Measurements from ENCODE around the gene PRR14.

Gene PRR14

GRCh38 chr16:30656974-30657865 is 6.5 kb downstream of the PRR14 start:
- no peaks in the 10 kb centered on the region for H3K27me3 ChIP-seq (ENCODE audit: insufficient read depth, poor library complexity, severe bottlenecking)
- DNase-seq (ENCODE audit: low read depth in 1 of 2, low spot score in 1 of 2) = no peak
- H3K4me3 ChIP-seq (replicated peaks; ENCODE audit: insufficient read depth, low read length) = peak overlapping the region; percentile 35
- H3K27ac ChIP-seq (replicated peaks) = peak overlapping the region; percentile 77
- TF ChIP-seq GABPA (IDR thresholded peaks at IDR 0.05; ENCODE audit: low read depth) (no peak; the same call in 1 of the 2 replicates), REST (IDR thresholded peaks at IDR 0.05; ENCODE audit: insufficient replicate concordance, low read depth) (no peak), POLR2AphosphoS5 (IDR thresholded peaks at IDR 0.05; ENCODE audit: low read depth) (no peak), SPI1 (IDR thresholded peaks at IDR 0.05; ENCODE audit: borderline replicate concordance, low read depth) (no peak)
- TF ChIP-seq, protein P1, sequence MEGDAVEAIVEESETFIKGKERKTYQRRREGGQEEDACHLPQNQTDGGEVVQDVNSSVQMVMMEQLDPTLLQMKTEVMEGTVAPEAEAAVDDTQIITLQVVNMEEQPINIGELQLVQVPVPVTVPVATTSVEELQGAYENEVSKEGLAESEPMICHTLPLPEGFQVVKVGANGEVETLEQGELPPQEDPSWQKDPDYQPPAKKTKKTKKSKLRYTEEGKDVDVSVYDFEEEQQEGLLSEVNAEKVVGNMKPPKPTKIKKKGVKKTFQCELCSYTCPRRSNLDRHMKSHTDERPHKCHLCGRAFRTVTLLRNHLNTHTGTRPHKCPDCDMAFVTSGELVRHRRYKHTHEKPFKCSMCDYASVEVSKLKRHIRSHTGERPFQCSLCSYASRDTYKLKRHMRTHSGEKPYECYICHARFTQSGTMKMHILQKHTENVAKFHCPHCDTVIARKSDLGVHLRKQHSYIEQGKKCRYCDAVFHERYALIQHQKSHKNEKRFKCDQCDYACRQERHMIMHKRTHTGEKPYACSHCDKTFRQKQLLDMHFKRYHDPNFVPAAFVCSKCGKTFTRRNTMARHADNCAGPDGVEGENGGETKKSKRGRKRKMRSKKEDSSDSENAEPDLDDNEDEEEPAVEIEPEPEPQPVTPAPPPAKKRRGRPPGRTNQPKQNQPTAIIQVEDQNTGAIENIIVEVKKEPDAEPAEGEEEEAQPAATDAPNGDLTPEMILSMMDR (IDR thresholded peaks at IDR 0.05; ENCODE audit: insufficient read depth, low read length) = no peak

GRCh38 chr16:30657866-30658730 is 7.3 kb downstream of the PRR14 start, which contains the start of gene FBRS:
FBRS (plus strand) TSS chr16:30658431; CDS start chr16:30659519, 1,088 bp downstream.
- DNase-seq (ENCODE audit: low read depth in 1 of 2, low spot score in 1 of 2) = peak; percentile 100
- no peaks in the 10 kb centered on the region for H3K27me3 ChIP-seq (ENCODE audit: insufficient read depth, poor library complexity, severe bottlenecking)
- peak within 1 kb of the TSS; percentile 63 for H3K4me3 ChIP-seq (replicated peaks; ENCODE audit: insufficient read depth, low read length)
- no peak for TF ChIP-seq REST (IDR thresholded peaks at IDR 0.05; ENCODE audit: insufficient replicate concordance, low read depth)
- TF ChIP-seq, protein P1 (IDR thresholded peaks at IDR 0.05; ENCODE audit: insufficient read depth, low read length) = peak; percentile 76
- peak; percentile 56; the same call in 1 of the 2 replicates for TF ChIP-seq GABPA (IDR thresholded peaks at IDR 0.05; ENCODE audit: low read depth)
- peak; percentile 74; the same call in 1 of the 2 replicates for TF ChIP-seq POLR2AphosphoS5 (IDR thresholded peaks at IDR 0.05; ENCODE audit: low read depth)
- TF ChIP-seq SPI1 (IDR thresholded peaks at IDR 0.05; ENCODE audit: borderline replicate concordance, low read depth) = peak; percentile 58; the same call in 1 of the 2 replicates
- H3K27ac ChIP-seq (replicated peaks) = peak within 1 kb of the TSS; percentile 99

DNA sequence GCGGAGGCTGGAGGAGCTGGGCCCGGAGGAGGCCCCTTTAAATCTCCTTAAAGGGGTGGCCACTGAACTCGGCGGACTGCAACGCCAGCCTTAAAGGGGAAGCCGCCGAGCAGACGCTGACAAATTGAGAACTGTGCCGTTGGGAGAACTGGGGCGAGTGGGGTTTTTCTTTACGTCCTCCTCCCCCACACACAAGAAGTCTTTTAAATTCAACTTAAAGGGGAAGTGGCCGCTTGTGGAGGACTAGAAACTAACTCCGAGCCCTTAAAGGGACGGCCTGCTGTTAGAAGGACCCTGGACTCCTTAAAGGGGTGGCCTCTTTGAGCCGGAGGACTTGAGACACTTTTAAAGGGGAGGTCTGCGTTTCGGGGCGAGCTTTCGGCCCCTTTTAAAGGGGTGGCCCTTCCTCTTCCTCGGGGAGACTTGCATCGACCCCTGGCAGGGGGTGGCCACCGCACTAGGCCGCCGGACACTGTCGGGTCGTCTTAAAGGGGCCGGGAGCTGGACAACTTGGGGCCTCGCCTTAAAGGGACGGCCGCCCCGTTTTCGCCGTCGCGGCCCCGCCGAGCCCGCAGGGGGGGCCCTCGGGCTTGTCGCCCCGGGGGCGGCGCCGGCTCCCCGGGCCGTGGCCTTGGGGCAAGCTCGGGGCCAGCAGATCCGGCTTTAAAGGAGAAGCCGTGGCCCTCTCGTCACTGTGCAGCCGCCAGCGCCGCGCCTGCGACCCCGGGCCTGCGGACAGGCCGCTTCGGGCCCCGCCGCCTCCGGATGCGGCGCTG is 8.2 kb downstream of the PRR14 start:
- Histone ChIP-seq H3K27ac (replicated peaks) (peak overlapping the region; percentile 99), H3K27me3 (ENCODE audit: insufficient read depth, poor library complexity, severe bottlenecking) (no peaks in the 10 kb centered on the region), H3K4me3 (replicated peaks; ENCODE audit: insufficient read depth, low read length) (peak overlapping the region; percentile 63)
- peak; percentile 91 for TF ChIP-seq SPI1 (IDR thresholded peaks at IDR 0.05; ENCODE audit: borderline replicate concordance, low read depth)
- no peak for TF ChIP-seq REST (IDR thresholded peaks at IDR 0.05; ENCODE audit: insufficient replicate concordance, low read depth)
- peak; percentile 95 to 97 for DNase-seq (ENCODE audit: low read depth in 1 of 2, low spot score in 1 of 2)
